RWPE2 (cell line): Measurements from ENCODE around the gene NUDT2.

ENCODE experiments used
- ATAC-seq: fragments of 200-7000 bp; cut with Tn5 transposase; 3 replicates; pipeline ENCODE4 v1.9.1; 2021; ENCODE audit warnings: low read depth
- DNase-seq: peaks from one replicate; pipeline ENCODE4 v3.0.0-alpha.2; 2020; ENCODE audit warnings: low spot score
- H3K27ac ChIP-seq: fragments of 450-650 bp; 2 replicates; pipeline ENCODE4 v1.5.1; 2017; ENCODE audit warnings: mild to moderate bottlenecking; ENCODE audit not compliant: poor library complexity, severe bottlenecking
- H3K27me3 ChIP-seq: fragments of 250-450 bp; sonication (Bioruptor Pico); 2 replicates; pipeline ENCODE4 v1.5.1; 2021; ENCODE audit warnings: mild to moderate bottlenecking, moderate library complexity; ENCODE audit not compliant: insufficient read depth, poor library complexity, severe bottlenecking
- H3K36me3 ChIP-seq: fragments of 250-450 bp; sonication (Bioruptor Pico); 2 replicates; pipeline ENCODE4 v1.5.1; 2020; ENCODE audit warnings: low read depth, mild to moderate bottlenecking, moderate library complexity
- H3K4me1 ChIP-seq: fragments of 250-450 bp; sonication (Bioruptor Pico); 2 replicates; pipeline ENCODE4 v1.5.1; 2021; ENCODE audit warnings: mild to moderate bottlenecking, moderate library complexity; ENCODE audit not compliant: insufficient read depth, poor library complexity, severe bottlenecking
- H3K4me3 ChIP-seq: fragments of 250-450 bp; sonication (Bioruptor Pico); 2 replicates; pipeline ENCODE4 v1.5.1; 2021; ENCODE audit warnings: mild to moderate bottlenecking, moderate library complexity; ENCODE audit not compliant: severe bottlenecking
- H3K9me3 ChIP-seq: fragments of 250-450 bp; sonication (Bioruptor Pico); 2 replicates; pipeline ENCODE4 v1.5.1; 2021; ENCODE audit warnings: mild to moderate bottlenecking, moderate library complexity; ENCODE audit not compliant: severe bottlenecking
- TF ChIP-seq, protein P1 (sequence below): fragments of 450-650 bp; IDR thresholded peaks from one replicate; pipeline ENCODE4 v1.5.1; 2017; ENCODE audit warnings: mild to moderate bottlenecking, moderate library complexity; ENCODE audit not compliant: poor library complexity, severe bottlenecking

NUDT2 gene

DNA sequence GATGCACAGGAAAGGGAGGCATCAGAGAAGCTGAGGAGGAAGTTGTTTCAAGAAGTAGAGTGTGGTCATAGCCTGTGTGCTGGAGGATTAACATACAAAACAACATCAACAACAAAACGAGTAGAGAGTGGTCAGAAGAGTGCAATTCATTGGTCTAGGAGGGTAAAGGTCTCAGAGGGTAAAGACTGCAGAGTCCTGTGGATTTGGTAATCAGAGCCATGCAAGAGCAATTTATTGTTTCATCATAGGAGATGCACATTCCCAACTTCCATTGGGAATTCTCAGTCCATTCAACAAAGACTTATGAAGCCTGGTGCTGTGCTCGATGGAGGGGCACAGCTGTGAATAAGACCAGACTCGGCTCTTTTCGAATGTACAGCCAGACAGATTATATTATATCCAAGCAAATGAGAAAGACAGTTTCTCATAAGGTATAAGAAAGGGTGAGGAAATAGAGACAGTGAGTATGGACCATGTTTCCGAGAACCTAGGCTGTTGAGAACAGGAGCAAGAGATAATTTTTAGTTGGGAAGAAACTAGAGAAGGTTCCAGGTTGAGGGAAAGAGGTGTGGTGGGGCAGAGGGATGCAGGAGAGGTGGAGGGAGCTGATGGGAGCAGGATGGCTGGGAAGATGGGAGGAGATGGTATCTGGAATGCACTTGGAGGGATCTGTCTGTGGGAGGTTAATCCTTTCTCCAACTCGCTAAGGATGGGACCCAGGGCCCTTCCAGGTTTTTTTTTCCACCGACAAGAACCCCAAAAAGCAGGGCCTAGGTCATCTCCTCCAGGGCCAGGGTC lies 55.2 kb downstream of the NUDT2 start:
- TF ChIP-seq, protein P1, sequence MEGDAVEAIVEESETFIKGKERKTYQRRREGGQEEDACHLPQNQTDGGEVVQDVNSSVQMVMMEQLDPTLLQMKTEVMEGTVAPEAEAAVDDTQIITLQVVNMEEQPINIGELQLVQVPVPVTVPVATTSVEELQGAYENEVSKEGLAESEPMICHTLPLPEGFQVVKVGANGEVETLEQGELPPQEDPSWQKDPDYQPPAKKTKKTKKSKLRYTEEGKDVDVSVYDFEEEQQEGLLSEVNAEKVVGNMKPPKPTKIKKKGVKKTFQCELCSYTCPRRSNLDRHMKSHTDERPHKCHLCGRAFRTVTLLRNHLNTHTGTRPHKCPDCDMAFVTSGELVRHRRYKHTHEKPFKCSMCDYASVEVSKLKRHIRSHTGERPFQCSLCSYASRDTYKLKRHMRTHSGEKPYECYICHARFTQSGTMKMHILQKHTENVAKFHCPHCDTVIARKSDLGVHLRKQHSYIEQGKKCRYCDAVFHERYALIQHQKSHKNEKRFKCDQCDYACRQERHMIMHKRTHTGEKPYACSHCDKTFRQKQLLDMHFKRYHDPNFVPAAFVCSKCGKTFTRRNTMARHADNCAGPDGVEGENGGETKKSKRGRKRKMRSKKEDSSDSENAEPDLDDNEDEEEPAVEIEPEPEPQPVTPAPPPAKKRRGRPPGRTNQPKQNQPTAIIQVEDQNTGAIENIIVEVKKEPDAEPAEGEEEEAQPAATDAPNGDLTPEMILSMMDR, result no peak

DNA sequence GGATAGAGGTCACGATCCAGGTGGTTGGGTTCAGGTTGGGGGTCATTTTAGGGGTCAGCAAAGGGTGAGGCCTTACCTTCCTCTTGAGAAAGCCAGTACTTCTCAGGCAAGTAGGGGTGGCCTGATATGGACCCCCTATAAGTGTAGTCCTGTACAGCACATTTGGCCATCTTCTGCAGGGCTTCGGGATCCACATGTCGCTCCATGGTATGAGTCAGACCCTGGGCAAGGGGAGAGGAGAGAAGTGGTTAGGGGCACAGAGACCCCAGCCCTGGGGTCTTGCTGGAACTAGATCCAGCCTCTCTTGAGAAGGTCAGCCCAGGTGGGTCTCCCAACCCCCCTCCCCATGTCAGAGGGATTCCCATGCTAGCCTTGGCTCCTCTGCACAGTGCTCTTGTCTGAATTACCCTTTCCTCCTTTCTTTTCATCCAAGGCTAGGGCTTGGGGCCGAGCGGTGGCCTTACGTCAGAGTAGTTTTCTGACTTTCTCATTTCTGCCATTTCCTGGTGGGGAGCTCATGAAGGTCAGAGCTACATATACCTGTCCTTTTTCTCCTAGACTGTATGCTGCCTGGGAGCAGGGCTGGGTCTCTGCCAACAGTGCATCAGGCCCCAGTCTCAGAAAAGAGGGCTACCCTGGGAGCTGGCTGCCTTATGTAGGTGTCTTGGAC lies 56.3 kb downstream of the NUDT2 start:
- ATAC-seq, result no peak

More for the DNA sequence above, 55.2 kb downstream of the NUDT2 start:
- DNase-seq (no peak), ATAC-seq (no peak)
- H3K4me3 ChIP-seq, result no peak overlapping the region
- peaks cover 5% of the 10 kb centered on the region for H3K4me1 ChIP-seq
- H3K27me3 ChIP-seq, result no peaks in the 10 kb centered on the region
- H3K36me3 ChIP-seq, result no peaks in the 10 kb centered on the region
- no peaks in the 10 kb centered on the region for H3K9me3 ChIP-seq
- H3K27ac ChIP-seq, result no peak overlapping the region

DNA sequence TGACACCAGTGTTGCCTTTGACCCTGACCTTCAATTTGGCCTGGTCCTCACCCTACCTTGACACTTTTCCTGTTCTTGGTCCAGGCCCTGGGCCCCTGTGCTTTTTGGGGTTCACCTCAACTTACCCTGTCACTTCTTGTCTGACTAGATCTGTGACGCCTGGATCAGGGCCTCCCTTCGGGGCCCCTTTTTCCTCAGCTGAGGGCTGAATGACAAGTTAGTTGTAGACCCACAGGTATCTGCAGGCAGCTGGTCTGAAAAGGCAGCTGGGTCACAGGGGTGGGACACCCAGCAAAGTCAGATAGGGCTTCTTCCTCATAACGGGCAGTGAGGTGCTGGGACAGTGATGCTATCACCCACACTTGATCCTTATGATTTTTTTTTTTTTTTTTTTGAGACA lies 57.3 kb downstream of the NUDT2 start:
- Histone ChIP-seq H3K4me1 (no peaks in the 10 kb centered on the region), H3K36me3 (no peaks in the 10 kb centered on the region), H3K9me3 (no peaks in the 10 kb centered on the region), H3K27me3 (peaks cover under 1% of the 10 kb centered on the region), H3K4me3 (no peak overlapping the region), H3K27ac (no peak overlapping the region)
- TF ChIP-seq, protein P1, result no peak
- no peak for DNase-seq
- ATAC-seq, result no peak

More for the DNA sequence above, 56.3 kb downstream of the NUDT2 start:
- TF ChIP-seq, protein P1, result no peak
- Histone ChIP-seq H3K4me1 (no peaks in the 10 kb centered on the region), H3K36me3 (no peaks in the 10 kb centered on the region), H3K4me3 (no peak overlapping the region), H3K27ac (no peak overlapping the region), H3K27me3 (no peaks in the 10 kb centered on the region), H3K9me3 (no peaks in the 10 kb centered on the region)
- no peak for DNase-seq

DNA sequence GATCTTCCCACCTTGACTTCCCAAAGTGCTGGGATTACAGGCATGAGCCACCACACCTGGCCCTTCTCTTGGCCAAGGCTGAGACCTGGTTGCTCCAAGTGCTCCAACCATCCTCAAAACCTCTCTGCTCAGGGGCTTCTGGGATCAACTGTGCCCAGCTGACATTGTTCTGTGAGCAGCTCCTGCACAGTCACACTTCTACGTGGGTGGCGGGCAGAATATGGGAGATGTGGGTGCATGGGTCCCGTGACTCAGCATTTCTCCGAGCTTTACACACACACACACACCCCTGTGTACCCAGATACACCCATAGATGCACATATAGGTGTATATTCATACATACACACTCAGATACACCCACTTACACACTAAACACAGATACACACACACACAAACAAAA lies 57.9 kb downstream of the NUDT2 start:
- Histone ChIP-seq H3K9me3 (no peaks in the 10 kb centered on the region), H3K27me3 (peaks cover 5% of the 10 kb centered on the region), H3K36me3 (no peaks in the 10 kb centered on the region), H3K27ac (no peak overlapping the region), H3K4me3 (no peak overlapping the region), H3K4me1 (no peaks in the 10 kb centered on the region)
- no peak for ATAC-seq
- DNase-seq, result no peak
- TF ChIP-seq, protein P1, result no peak

DNA sequence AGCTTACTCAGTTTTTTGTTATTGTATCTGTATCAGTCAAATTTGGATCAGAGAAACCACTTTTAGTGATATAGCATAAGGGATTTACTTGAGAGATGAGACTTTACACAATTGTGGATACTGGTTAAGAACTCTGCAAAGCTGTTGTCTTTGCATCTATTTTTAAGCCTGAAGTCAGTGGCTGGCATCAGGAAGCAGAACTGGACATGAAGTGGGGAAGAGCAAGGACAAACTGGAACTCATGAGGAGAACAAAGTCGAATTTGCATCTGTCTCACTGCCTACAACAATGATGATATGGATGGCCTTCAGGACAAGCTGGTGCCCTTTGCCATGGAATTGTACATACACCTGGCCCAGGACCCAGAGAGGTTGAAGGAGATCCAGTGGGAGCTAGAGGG lies 63.1 kb downstream of the NUDT2 start:
- ATAC-seq (no peak), DNase-seq (no peak)
- Histone ChIP-seq H3K9me3 (no peaks in the 10 kb centered on the region), H3K4me3 (no peak overlapping the region), H3K36me3 (no peaks in the 10 kb centered on the region), H3K27ac (no peak overlapping the region), H3K27me3 (peaks cover 5% of the 10 kb centered on the region), H3K4me1 (no peaks in the 10 kb centered on the region)
- TF ChIP-seq, protein P1, result no peak
